SW480 (cell line): ENCODE measurements around the gene POLR1F.

Experiments
- DNase-seq: peaks from one replicate; pipeline ENCODE4 v3.0.0-alpha.2; 2016; ENCODE audit warnings: low spot score

Gene POLR1F

GRCh38 chr7:19674266-19674960 lies 34.4 kb downstream of the POLR1F start:
- DNase-seq, result no peak

DNA sequence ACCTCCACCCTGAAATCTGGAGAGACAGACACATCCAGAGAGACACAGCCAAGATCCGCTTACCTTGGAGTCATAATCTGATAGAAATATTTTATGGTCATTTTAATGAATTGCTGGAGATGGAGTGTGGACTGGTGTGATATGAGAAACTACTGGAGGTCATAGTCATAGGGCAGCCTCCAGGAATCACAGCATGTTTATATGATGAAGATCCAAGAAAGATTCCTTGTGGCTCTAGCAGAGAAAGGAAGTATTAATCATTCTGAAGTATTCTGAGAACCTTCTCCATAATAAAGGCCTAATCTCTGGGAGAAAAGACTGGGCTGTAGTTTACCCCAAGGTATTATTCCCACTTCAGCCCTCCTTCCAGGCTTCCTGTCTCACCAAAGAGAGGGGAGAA lies 38.0 kb downstream of the POLR1F start:
- DNase-seq, result no peak

- DNase-seq, result peak; percentile 71
Measured at GRCh38 chr7:19665399-19666008, 43.3 kb downstream of the POLR1F start.

DNA sequence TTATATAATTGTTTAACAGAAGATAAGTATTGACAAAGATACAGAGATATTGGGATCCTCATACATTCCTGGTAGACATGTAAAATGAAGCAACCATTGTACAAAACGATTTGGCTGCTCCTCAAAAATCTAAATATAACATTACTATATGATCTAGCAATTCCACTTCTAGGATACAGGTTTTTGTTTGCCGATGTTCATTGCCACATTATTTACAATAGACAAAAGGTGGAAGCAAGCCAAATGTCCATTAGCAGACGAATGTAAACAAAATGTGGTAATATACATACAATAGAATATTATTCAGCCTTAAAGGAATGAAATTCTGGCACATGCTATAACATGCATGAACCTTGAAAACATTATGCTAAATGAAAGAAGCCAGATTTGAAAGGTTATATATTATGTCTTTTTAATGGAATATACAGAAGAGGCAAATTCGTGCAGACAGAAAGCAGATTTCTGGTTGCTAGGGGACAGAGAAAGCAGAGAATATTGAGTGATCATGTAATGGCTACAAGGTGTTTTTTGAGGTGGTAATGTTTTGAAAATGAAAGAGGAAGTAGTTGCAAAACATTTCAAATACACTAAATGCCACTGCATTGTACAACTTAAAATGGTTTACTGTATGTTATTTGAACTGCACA lies 44.9 kb downstream of the POLR1F start:
- DNase-seq, result no peak

GRCh38 chr7:19648791-19649190 lies 60.0 kb downstream of the POLR1F start:
- no peak for DNase-seq
